ENCODE measurements around the gene CHD9. TPM values are rescaled to one million over a fixed set of nuclear protein-coding genes. Genes with fewer than 3 reads are reported as not detected.

Gene CHD9
- total and polyA plus RNA-seq, 4 donors = 6.2 to 46.6 (median 32.5) TPM

GRCh38 chr16:53219371-53219770, 164.6 kb downstream of the CHD9 start:
- no peak overlapping the region for H3K9ac ChIP-seq (ENCODE audit: low read depth in 1 of 2, low read length in 2 of 2)
- DNase-seq (ENCODE audit: low spot score) = no peak
- no peaks in the 10 kb centered on the region for H3K9me3 ChIP-seq (ENCODE audit: control insufficient read depth in 4 of 4, low read length in 3 of 4)
- WGBS = 72% methylated on average over 4 of the region's 4 CpGs
- peaks cover 0 to 14% (median 3%) of the 10 kb centered on the region in 4 donors for H3K36me3 ChIP-seq (ENCODE audit: control insufficient read depth in 4 of 4, insufficient read depth in 3 of 4, low read depth in 1 of 4, low read length in 3 of 4)
- H3K27ac ChIP-seq (ENCODE audit: low read depth in 1 of 2, low read length in 2 of 2) = peak overlapping the region; percentile 29 to 51
- TF ChIP-seq FOXA1 (IDR thresholded peaks at IDR 0.05) = no peak
- no peak for TF ChIP-seq FOXA2 (IDR thresholded peaks at IDR 0.05)
- no peak for TF ChIP-seq RAD21 (IDR thresholded peaks at IDR 0.05)
- TF ChIP-seq GABPA (IDR thresholded peaks at IDR 0.05 in 1 of 2, conservative IDR thresholded peaks at IDR 0.05 in 1 of 2) = no peak
- TF ChIP-seq, protein P1, sequence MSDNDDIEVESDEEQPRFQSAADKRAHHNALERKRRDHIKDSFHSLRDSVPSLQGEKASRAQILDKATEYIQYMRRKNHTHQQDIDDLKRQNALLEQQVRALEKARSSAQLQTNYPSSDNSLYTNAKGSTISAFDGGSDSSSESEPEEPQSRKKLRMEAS (IDR thresholded peaks at IDR 0.05) = no peak
- peaks cover 0 to 7% (median under 1%) of the 10 kb centered on the region in 4 donors for H3K4me1 ChIP-seq (ENCODE audit: control insufficient read depth in 4 of 4, insufficient read depth in 4 of 4, low read length in 3 of 4)
- no peak overlapping the region for H3K4me3 ChIP-seq (ENCODE audit: low read depth in 1 of 3, low read length in 3 of 3)
- no peaks in the 10 kb centered on the region for H3K27me3 ChIP-seq (ENCODE audit: control insufficient read depth in 4 of 4, insufficient read depth in 4 of 4, low read length in 3 of 4)

DNA sequence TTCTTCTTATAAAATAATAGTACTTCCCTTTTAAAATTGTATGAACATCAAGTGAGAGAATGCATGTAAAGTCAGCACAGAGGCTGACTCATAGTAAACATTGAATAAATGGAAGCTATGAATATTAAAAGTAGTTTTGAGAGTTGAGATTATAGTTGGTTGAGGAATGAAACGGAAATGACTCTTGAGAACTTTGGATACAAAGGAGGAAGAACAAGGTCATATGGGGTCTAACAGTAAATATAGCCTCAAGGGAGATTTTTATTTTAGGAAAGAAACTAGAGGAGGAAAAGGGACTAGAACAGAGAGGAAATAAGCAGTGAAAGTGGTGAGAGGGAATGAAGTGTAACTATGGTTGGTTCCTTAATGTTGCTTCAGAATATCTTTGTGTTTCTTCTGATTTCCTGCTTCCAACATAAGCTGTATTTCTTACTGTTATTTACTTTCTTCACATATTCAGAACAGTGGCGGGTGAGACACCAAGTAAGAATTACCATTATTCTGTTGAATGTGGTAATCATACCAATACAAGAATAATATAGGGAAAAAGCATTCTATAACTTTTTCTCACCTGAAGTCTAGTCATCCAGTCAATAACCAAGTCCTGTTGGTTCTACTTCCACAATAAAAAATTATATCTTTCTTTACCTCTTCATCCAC, 165.1 kb downstream of the CHD9 start:
- no peak overlapping the region for H3K4me3 ChIP-seq (ENCODE audit: low read depth in 1 of 3, low read length in 3 of 3)
- peaks cover 0 to 16% (median 4%) of the 10 kb centered on the region in 4 donors for H3K36me3 ChIP-seq (ENCODE audit: control insufficient read depth in 4 of 4, insufficient read depth in 3 of 4, low read depth in 1 of 4, low read length in 3 of 4)
- DNase-seq (ENCODE audit: low spot score) = no peak
- no peak for TF ChIP-seq HNF4G (IDR thresholded peaks at IDR 0.05)
- peak in 1 of 2 donors; percentile 54 for TF ChIP-seq RXRA (IDR thresholded peaks at IDR 0.05)
- TF ChIP-seq JUND (IDR thresholded peaks at IDR 0.05) = peak in 1 of 2 donors; percentile 48
- TF ChIP-seq RAD21 (IDR thresholded peaks at IDR 0.05) = peak; percentile 9 to 14
- TF ChIP-seq REST (IDR thresholded peaks at IDR 0.05) = no peak
- no peak for TF ChIP-seq TAF1 (conservative IDR thresholded peaks at IDR 0.05)
- no peak for TF ChIP-seq GABPA (IDR thresholded peaks at IDR 0.05 in 1 of 2, conservative IDR thresholded peaks at IDR 0.05 in 1 of 2)
- TF ChIP-seq, protein P2, sequence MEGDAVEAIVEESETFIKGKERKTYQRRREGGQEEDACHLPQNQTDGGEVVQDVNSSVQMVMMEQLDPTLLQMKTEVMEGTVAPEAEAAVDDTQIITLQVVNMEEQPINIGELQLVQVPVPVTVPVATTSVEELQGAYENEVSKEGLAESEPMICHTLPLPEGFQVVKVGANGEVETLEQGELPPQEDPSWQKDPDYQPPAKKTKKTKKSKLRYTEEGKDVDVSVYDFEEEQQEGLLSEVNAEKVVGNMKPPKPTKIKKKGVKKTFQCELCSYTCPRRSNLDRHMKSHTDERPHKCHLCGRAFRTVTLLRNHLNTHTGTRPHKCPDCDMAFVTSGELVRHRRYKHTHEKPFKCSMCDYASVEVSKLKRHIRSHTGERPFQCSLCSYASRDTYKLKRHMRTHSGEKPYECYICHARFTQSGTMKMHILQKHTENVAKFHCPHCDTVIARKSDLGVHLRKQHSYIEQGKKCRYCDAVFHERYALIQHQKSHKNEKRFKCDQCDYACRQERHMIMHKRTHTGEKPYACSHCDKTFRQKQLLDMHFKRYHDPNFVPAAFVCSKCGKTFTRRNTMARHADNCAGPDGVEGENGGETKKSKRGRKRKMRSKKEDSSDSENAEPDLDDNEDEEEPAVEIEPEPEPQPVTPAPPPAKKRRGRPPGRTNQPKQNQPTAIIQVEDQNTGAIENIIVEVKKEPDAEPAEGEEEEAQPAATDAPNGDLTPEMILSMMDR (IDR thresholded peaks at IDR 0.05; ENCODE audit: low read depth, low read length, missing input control) = no peak
- no peak for TF ChIP-seq FOXA2 (IDR thresholded peaks at IDR 0.05)
- no peak for TF ChIP-seq SP1 (IDR thresholded peaks at IDR 0.05)
- TF ChIP-seq HNF4A (conservative IDR thresholded peaks at IDR 0.05) = no peak
- peak; percentile 27 for TF ChIP-seq YY1 (IDR thresholded peaks at IDR 0.05)
- no peak for TF ChIP-seq FOXA1 (IDR thresholded peaks at IDR 0.05)
- TF ChIP-seq EGR1 (IDR thresholded peaks at IDR 0.05; ENCODE audit: low read depth in 2 of 2) = peak in 1 of 2 donors; percentile 34
- TF ChIP-seq, protein P1 (IDR thresholded peaks at IDR 0.05) = peak; percentile 26
- no peak for TF ChIP-seq ATF3 (IDR thresholded peaks at IDR 0.05)
- peak; percentile 89 for TF ChIP-seq NR2F2 (IDR thresholded peaks at IDR 0.05)
- TF ChIP-seq, protein P3, sequence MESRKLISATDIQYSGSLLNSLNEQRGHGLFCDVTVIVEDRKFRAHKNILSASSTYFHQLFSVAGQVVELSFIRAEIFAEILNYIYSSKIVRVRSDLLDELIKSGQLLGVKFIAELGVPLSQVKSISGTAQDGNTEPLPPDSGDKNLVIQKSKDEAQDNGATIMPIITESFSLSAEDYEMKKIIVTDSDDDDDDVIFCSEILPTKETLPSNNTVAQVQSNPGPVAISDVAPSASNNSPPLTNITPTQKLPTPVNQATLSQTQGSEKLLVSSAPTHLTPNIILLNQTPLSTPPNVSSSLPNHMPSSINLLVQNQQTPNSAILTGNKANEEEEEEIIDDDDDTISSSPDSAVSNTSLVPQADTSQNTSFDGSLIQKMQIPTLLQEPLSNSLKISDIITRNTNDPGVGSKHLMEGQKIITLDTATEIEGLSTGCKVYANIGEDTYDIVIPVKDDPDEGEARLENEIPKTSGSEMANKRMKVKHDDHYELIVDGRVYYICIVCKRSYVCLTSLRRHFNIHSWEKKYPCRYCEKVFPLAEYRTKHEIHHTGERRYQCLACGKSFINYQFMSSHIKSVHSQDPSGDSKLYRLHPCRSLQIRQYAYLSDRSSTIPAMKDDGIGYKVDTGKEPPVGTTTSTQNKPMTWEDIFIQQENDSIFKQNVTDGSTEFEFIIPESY (IDR thresholded peaks at IDR 0.05) = no peak
- no peaks in the 10 kb centered on the region for H3K27me3 ChIP-seq (ENCODE audit: control insufficient read depth in 4 of 4, insufficient read depth in 4 of 4, low read length in 3 of 4)
- H3K27ac ChIP-seq (ENCODE audit: low read depth in 1 of 2, low read length in 2 of 2) = peak overlapping the region in 1 of 2 donors; percentile 51
- 51% methylated on average over 2 of the region's 2 CpGs for WGBS
- peaks cover 0 to 7% (median 1%) of the 10 kb centered on the region in 4 donors for H3K4me1 ChIP-seq (ENCODE audit: control insufficient read depth in 4 of 4, insufficient read depth in 4 of 4, low read length in 3 of 4)
- no peak overlapping the region for H3K9ac ChIP-seq (ENCODE audit: low read depth in 1 of 2, low read length in 2 of 2)
- no peaks in the 10 kb centered on the region for H3K9me3 ChIP-seq (ENCODE audit: control insufficient read depth in 4 of 4, low read length in 3 of 4)

All from liver (tissue), 9 donors.